Retinal pigment epithelial cell (primary cell): ENCODE results near the gene NDEL1.

Source experiments
- DNase-seq: peaks from one replicate; pipeline ENCODE4 v3.0.0-alpha.2; 2010; ENCODE audit warnings: low read depth
- H3K4me3 ChIP-seq: 2 replicates; pipeline ENCODE4 v1.5.1; 2011; ENCODE audit warnings: mild to moderate bottlenecking, low read length, control low read depth, moderate library complexity
- TF ChIP-seq, protein P1 (sequence below): conservative IDR thresholded peaks from 2 replicates; pipeline ENCODE4 v1.5.1; 2011; ENCODE audit warnings: low read depth, low read length, control low read depth, inconsistent platforms

NDEL1 gene

GRCh38 chr17:8455665-8456209 is 20.1 kb downstream of the NDEL1 start:
- no peak for DNase-seq
- TF ChIP-seq, protein P1, sequence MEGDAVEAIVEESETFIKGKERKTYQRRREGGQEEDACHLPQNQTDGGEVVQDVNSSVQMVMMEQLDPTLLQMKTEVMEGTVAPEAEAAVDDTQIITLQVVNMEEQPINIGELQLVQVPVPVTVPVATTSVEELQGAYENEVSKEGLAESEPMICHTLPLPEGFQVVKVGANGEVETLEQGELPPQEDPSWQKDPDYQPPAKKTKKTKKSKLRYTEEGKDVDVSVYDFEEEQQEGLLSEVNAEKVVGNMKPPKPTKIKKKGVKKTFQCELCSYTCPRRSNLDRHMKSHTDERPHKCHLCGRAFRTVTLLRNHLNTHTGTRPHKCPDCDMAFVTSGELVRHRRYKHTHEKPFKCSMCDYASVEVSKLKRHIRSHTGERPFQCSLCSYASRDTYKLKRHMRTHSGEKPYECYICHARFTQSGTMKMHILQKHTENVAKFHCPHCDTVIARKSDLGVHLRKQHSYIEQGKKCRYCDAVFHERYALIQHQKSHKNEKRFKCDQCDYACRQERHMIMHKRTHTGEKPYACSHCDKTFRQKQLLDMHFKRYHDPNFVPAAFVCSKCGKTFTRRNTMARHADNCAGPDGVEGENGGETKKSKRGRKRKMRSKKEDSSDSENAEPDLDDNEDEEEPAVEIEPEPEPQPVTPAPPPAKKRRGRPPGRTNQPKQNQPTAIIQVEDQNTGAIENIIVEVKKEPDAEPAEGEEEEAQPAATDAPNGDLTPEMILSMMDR, result no peak
- no peak overlapping the region for H3K4me3 ChIP-seq

- no peak overlapping the region for H3K4me3 ChIP-seq
- TF ChIP-seq, protein P1, result no peak
- no peak for DNase-seq
Measured at GRCh38 chr17:8458128-8458527, 22.4 kb downstream of the NDEL1 start.

DNA sequence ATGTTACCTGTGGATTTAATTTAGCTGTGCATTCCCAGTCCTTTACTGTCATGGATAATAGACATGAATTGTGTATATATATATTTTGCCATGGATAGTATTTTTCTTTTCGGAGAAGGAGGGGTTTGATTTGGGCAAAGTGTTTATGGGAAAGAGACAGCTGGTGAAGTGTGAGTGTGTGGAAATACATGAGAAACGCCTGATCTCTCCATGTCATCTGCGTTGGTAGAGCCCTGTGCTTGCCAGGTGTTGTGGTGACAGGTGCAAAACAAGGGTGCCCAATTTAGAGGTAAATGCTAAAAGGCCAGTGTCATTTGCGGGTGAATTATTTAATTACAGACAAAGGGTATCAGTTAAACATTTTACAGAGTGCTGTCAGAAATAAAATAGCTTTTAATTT is 23.4 kb downstream of the NDEL1 start:
- H3K4me3 ChIP-seq, result no peak overlapping the region
- TF ChIP-seq, protein P1, result no peak
- DNase-seq, result no peak

- TF ChIP-seq, protein P1, result no peak
- no peak overlapping the region for H3K4me3 ChIP-seq
- DNase-seq, result no peak
Measured at GRCh38 chr17:8459831-8460230, 24.1 kb downstream of the NDEL1 start.

GRCh38 chr17:8462564-8462963 is 26.9 kb downstream of the NDEL1 start:
- TF ChIP-seq, protein P1, result no peak
- no peak for DNase-seq
- no peak overlapping the region for H3K4me3 ChIP-seq

GRCh38 chr17:8463099-8463498 is 27.4 kb downstream of the NDEL1 start:
- no peak overlapping the region for H3K4me3 ChIP-seq
- DNase-seq, result no peak
- TF ChIP-seq, protein P1, result no peak

DNA sequence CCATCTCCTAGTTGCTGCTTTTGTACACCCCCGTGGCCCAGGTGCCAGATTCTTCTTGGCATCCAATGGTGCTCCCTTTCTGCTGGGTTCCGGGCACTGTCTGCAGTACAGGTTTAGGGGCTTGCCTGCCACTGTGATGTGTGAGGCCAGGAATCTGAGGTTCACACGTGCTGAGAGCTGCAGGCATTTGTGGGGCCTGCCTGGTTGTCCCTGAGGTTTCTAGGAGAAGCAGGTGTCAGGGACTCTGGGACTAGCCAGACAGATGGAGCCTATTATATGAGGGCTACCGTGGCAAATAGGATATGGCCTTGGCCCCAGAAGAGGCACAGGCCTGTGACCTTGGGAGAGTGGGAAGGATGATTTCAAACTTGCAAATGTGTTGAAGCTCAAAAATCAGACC is 29.3 kb downstream of the NDEL1 start:
- TF ChIP-seq, protein P1, result no peak
- H3K4me3 ChIP-seq, result no peak overlapping the region
- DNase-seq, result no peak
